OCI-LY3 (cell line): ENCODE results near the gene JUN.

Source experiments
- CTCF ChIP-seq: fragments of 200-600, 300-600 bp; sonication (generic); IDR thresholded peaks from 2 replicates; pipeline ENCODE4 v1.5.1; 2014; ENCODE audit warnings: antibody characterized with exemption, low read length, low read depth
- EZH2phosphoT487 ChIP-seq: fragments of 200-600 bp; shearing (Covaris generic); IDR thresholded peaks from 2 replicates; pipeline ENCODE4 v1.6.1; 2018; ENCODE audit warnings: antibody characterized with exemption, mixed run types, low read depth

DNA sequence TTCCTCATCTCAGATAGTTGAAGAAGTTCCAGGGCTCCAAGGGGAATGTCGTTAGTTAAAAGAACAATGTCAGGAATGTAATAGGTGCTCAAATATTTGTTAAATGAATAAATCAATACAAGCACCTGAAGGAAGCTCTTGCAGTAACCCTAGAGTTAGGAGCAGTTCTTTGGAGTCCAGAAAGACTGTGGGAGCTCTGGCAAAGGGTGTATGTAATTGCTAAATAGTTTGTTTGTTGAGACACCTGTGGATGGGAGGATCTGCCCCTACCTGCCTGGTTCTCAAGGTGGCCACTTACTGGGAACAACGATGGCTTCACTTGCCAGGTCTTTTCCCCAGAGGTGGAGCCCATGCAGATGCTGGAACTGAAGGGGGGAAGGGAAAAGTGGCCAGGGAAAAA is 27.5 kb upstream of the JUN start:
- no peak for TF ChIP-seq CTCF
- no peak for TF ChIP-seq EZH2phosphoT487
